Head of caudate nucleus (tissue), 42 donors: Measurements from ENCODE around the gene ATP1B3.
A peak's percentile ranks its signal among the peaks of the same experiment; 100 is the strongest.
"Not testable (repeated sequence)": the region's sequence is repeated elsewhere in the genome, so short reads cannot be mapped to it uniquely, and the experiment has no call there.

ENCODE experiments used
- DNase-seq, 42 donors: peaks; one replicate each; pipeline versions ENCODE4 v3.0.0 to v3.0.0-alpha.2; 2020 to 2021; ENCODE audit warnings: mixed read lengths in 7 of 42
- intact Hi-C: fragments of 100-400 bp; cut with DNase I; formaldehyde crosslinking; loops from one replicate; pipeline ENCODE4 v1.15.0; 2022

ATP1B3 gene

DNA sequence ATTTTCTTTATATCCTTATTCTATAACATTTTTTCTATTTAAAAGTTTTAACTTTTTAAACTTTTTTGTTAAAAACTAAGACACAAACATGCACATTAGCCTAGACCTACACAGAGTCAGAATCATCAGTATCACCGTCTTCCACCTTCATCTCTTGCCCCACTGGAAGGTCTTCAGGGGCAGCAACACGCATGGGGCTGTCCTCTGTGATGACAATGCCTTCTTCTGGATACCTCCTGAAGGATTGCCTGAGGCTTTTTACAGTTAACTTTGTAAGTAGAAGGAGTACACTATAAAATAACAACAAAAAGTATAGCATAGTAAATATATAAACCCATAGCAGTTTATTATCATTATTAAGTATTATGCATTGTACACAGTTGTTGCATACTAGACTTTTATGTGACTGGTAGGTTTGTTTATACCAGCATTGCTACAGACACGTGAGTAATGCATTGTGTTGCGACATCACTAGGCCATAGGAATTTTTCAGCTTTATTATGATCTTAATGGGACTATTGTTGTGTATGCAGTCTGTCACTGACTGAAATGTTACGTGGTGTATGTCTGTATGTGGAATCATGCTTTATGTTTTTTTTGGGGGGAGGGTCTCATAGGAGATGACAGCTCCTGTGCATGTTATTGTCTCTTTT, 18.2 kb downstream of the ATP1B3 start:
- DNase-seq, result no peak

DNA sequence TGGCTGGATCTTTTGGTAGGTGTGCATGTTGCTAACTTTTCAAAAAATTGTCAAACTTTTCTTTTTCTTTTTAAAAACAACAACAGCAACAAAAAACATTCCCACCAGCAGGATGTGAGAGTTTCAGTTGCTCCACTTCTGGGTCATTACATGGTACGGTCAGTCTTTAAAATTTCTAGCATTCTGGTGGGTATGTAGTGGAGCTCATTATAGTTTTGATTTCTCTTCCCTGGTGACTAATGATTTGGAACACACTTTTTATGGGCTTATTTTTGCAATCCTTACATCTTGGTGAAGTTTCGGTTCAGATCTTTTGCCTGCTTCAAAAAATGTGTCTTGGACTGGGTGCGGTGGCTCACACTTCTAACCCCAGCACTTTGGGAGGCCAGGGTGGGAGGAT, 19.3 kb downstream of the ATP1B3 start:
- no peak for DNase-seq
- intact Hi-C loops, result no loop called here

More for the DNA sequence above, 18.2 kb downstream of the ATP1B3 start:
- intact Hi-C loops, result no loop called here

DNA sequence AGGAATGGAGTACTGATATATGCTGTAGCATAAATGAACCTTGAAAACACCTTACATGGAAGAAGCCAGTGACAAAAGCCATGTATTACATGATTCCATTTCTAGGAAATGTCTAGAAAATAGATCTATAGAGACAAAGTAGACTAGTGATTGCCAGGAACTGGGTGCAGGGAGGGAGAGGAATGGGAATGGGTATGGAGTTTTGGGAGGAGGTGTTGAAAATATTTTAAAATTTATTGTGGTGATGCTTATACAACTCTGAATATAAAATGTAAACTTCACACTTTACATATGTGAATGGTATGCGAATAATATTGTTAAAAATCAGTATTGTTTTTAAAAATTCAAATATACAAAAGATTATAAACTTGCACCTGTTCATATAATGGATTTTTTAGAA, 22.5 kb downstream of the ATP1B3 start:
- intact Hi-C loops, result no loop called here
- no peak for DNase-seq

DNA sequence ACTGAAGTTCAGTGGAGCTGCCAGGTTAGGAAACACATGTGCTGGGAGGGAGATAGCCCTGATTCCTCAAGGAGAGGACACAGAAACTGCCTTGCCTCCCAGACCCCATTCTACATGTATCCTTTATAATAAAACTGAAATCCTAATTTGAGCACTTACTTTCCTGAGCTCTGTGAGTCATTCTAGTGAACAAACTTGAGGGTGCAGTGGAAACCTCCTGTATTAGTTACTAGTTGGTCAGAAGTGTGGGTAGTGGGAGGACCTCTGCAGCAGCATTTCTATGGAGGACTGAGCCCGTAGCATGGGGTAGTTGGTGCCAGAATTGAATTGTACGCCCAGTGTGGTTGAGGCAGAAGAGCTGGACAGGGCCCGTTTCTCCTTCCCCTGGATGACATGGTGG, 23.9 kb downstream of the ATP1B3 start:
- DNase-seq, result no peak
- intact Hi-C loops, result no loop called here

DNA sequence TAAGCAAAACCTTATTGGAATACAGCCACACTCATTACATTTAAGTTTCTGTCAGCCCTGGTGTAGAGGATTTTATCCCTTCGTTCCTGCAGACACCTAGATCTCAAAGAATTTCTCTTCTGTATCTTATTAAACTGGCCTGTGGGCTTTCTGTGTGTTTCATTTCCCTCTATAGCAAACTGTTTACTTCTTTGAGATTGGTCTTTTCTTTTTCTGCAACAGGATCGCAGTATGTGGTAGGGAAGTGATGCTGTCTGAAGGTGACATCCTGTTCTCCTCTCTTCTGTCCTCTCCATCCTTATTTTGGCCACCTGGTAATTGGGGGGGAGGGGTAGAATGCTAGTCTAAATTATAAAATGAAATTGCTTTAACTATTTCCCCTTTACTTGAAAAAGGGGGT, 25.5 kb downstream of the ATP1B3 start:
- intact Hi-C loops, result no loop called here
- no peak for DNase-seq

DNA sequence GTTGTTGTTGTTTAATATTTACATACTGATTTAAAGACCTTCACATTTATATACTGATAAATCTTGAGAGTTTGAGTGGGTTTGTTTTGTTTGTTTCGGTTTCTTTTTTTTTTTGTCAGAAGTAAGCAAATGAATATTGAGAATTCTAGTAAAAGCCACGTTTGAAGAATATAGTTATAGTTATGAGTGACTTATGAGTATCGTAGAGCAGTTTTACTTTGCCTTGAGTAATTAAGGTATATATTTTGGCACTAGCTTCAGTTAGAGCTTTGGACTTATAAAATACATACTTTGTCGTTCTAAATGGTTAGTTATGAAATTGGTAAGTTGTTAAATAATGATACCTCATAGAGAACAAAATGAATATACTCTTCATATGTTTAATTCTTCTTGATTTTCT, 27.8 kb downstream of the ATP1B3 start:
- intact Hi-C loops, result no loop called here
- DNase-seq, result no peak

DNA sequence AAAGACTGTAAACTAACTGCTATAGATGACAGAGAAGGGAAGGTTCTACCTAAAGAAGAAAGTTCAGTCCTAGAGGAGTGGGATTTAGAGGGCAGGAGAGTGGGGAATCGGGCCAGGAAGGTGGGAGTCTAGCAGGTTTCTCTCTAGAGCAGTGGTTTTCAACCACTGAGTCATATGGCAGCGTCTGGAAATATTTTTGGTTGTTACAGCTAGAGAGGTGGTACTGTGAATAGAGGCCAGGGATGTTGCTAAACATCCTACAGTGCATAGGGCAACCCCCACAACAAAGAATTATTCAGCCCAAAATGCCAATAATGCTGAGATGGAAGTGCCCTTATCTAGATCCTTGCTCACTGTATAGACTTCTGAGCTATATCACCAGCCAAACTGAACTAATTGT, 28.7 kb downstream of the ATP1B3 start:
- intact Hi-C loops, result no loop called here

DNA sequence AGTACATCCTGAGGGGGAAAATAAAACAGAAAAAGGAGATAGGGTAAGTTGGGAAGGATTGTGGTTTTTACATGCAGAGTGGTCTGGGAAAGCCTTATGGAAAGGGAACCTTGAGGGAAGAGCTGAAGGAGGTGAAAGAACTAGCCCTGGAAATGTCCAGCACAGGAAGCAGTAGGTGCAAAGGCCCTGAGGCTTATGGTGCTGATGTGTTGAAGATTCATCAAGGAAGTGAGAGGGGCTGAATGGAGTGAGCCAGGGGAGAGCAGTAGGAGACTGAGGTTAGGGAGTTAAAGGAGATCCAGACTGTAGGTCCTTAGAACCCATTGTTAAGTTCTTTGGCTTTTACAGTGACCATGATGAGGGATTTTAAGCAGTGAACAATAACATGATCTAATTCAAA, 33.0 kb downstream of the ATP1B3 start:
- DNase-seq, result no peak
- intact Hi-C loops, result no loop called here

More for the DNA sequence above, 28.7 kb downstream of the ATP1B3 start:
- DNase-seq, result no peak

DNA sequence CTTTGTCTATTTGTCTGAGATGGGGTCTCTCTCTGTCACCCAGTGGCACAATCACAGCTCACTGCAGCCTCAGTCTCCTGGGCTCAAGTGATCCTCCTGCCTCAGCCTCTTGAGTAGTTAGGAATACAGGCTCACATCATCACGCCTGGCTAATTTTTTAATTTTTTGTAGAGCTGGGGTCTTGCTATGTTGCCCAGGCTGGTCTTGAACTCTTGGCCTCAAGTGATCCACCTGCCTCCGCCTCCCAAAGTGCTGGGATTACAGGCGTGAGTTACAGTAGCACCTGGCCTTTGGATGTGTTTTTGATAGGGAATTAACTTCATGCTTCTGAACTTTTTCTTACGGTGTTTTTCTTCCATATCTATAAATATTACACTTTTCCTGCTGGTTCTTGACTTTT, 33.5 kb downstream of the ATP1B3 start:
- intact Hi-C loops, DNase-seq: not testable (repeated sequence)

DNA sequence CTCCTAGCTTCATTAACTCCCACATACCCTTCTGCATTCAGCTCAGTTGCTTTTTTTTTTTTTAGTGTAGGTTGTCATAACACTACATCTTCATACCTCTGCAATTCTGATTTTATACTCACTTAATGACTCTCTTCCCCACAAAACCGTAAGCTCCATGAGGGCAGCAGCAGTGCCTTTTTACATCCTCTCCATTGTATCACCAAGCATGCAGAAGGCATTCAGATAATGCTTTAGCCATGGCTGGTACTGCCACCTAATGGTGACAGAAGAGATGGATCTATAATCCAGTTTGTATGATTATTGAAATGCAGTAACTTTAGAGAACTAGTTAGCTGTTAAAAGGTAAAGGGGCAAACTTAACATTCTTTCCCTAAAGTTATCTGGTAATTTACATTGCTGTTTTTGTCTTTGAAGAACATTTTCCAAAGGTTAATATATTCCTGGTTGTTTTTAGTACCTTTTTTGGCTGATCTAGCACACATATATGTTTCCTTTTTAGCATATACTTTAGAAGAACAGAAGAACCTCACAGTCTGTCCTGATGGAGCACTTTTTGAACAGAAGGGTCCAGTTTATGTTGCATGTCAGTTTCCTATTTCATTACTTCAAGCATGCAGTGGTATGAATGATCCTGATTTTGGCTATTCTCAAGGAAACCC, 36.8 kb downstream of the ATP1B3 start:
- intact Hi-C loops, result no loop called here
- DNase-seq, result peak in 7 of 42 donors; percentile 10 to 51 (median 20)

DNA sequence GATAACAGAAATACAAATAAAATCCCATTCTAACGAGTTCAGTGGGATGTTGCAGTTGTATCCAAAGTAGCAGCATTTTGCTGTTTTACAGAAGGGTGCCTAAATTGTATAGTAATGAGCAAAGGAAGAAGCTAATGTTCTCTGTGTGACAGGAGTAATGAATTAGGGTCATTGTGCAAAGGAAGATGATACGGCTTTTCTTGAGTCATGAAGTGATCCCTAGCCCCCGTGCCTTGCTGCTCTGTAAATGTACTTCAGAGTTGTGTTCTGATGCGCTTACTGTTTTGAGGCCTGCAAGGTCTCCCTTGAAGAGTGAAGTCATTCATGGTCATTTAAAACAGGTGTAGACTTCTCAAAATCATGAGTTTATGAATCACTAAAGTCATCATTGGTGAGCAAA, 37.9 kb downstream of the ATP1B3 start:
- DNase-seq, result no peak
- intact Hi-C loops, result no loop called here

DNA sequence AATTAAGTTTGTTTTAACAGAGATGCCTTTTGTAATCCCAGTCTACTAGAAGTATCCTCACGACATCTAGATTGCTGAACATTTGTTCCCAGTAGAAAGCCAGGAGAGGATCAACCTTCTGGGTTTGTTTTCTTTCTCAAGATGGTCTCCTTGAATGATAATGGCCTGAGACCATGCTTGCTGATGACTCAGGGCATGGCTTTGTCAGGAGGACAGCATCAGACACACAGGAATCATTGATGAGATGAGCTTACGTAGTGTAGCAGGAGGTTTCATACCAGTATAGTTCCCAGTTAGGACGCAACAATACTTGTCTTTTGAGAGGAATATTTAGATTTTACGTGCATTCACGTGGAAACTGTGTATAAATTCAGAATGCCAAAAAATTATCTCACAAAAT, 38.6 kb downstream of the ATP1B3 start:
- intact Hi-C loops, result no loop called here
- DNase-seq, result no peak

DNA sequence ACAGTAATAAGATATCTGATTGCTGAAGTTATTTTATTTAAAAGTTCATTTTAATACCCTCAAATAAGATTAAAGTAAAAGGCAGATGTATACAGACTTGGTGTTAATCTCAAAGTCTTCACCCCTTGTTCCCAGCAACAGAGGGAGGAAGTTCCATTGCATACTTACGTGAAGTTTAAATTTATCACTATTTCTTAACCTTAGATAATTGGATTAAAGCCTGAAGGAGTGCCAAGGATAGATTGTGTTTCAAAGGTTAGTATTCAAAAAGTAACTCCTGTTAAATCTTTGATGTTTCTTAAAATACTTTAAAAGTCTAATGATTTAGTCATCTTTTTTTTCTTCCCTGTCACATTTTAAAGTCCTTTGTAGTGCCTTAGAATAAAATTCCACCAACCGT, 39.3 kb downstream of the ATP1B3 start:
- intact Hi-C loops, result no loop called here
- no peak for DNase-seq

DNA sequence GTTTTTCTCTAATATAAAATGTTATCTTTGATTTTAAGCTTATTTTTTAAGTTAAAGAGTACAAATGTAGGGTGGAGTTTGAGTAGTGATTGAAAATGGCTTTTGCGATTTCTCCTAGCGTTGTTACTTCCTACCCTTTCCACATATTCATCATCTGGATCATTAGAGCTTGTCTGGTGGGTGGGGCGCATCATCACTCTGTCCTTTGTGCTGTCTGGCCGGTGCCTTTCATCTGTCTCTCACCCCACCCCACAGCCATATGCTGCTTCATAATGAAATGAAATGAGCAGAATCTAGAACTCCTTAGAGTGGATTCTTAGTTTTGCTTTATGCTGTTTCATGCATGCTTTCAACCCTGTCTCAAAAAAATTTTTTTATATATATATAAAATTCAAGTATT, 44.3 kb downstream of the ATP1B3 start:
- intact Hi-C loops, result no loop called here
- DNase-seq, result no peak

DNA sequence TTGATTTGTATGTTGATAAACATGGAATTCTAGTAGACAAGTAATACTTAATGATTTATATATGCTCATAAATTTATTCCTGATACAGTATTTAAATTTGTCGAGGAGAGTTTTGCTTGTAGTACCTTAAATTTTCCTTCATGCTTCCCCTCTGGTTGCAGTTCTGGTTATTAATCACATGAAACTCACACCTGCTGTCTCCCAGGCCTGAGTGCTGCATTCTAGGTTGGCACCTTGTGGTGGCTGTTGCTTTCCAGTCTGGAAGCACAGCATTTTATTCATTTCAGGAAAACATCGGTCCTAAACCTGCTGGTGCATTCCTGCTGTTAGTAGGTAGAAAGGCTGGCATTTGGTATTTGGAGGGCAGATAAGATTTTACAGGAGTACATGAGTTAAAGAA, 44.9 kb downstream of the ATP1B3 start:
- intact Hi-C loops, result no loop called here
- DNase-seq, result no peak

DNA sequence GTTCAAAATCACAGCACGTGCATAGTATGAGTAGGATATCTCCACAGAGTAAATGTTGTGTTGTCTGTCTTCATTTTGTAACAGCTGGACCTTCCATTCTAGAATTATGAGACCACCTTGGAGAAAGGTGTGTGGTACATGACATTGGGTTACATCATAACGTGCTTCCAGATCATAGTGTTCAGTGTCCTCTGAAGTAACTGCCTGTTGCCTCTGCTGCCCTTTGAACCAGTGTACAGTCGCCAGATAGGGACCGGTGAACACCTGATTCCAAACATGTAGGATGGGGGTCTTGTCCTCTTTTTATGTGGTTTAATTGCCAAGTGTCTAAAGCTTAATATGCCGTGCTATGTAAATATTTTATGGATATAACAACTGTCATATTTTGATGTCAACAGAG, 49.2 kb downstream of the ATP1B3 start:
- DNase-seq, result peak in 3 of 42 donors; percentile 1 to 14 (median 5)
- intact Hi-C loops, result not testable (repeated sequence)

DNA sequence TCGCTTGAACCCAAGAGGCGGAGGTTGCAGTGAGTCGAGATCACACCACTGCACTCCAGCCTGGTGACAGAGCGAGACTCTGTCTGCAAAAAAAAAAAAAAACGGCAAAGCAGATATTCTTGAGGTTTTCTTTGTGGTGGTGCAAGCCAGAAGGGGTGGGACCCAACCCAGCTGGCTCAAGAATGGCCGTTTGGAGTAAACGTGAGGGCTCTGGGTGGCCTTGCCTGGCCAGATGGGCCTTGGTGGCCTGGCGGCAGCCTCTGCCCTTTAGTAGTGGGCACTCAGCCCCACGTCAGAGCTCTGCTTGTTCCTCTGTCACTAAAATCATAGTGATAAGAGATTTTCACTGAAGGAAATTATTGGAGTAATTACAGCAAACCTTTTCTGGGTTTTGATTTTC, 50.5 kb downstream of the ATP1B3 start:
- intact Hi-C loops, result no loop called here
- DNase-seq, result peak in 1 of 42 donors; percentile 2

DNA sequence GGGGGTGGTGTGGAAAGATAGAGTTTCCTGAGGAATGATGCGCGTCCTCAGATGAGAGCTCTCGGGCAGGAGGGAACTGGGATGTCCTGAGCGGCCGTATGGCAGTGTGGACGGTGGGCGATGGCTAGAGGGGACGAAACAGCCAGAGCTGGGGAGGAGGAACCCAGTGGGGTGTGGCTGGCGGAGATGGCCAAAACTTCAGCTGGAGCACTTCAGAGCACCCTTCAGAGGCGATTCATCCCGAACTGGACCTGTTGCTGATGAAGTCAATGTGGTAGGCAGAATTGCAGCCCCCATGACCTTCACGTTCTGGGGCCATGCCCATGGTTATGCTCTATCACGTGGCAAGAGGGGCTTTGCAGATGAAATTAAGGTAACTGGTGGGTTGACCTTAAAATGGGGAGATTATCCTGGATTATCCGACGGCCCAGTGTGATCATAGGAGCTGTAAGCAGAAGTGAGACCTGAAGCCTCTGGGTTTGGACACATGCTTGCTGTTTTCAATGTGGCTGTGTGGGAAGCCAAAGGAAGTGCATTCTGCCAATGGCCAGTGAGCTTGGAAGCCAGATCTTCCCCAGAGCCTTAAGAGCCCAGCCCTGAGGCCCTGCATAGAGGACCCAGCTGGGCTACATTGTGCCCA, 52.3 kb downstream of the ATP1B3 start:
- intact Hi-C loops, result no loop called here
- peak in 2 of 42 donors; percentile 6 to 19 for DNase-seq

DNA sequence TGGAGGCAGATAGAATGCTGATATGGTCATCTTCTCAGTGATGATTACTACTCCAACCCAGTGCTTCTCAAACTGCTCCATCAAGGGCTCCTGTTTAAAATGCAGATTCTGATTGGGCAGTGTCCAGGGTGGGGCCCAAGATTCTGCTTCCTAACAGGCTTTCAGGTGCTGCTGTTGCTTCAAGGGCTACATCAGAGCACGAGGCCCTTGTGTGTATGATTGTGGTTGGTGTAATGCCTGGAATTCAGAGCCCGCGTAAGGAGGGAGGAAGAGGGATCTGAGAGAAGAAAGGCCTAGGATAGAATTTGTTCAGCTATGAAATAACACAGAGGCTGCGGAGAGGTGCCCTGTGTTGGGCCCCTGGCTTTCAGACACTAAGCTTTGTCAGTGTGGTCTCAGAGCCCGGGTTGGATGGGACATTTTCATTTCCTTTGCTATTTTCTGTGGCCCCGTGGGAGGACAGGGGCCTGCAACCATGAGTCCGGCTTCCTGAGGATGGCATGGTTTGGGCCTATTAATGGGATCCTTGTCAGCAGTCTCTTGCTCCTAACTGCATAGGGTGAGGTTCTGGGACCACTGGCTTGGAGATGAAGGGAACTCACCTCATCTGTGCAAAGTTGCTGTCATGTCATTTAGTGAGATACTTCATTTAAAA, 53.0 kb downstream of the ATP1B3 start:
- DNase-seq, result peak in 2 of 42 donors; percentile 0 to 4
- intact Hi-C loops, result no loop called here

DNA sequence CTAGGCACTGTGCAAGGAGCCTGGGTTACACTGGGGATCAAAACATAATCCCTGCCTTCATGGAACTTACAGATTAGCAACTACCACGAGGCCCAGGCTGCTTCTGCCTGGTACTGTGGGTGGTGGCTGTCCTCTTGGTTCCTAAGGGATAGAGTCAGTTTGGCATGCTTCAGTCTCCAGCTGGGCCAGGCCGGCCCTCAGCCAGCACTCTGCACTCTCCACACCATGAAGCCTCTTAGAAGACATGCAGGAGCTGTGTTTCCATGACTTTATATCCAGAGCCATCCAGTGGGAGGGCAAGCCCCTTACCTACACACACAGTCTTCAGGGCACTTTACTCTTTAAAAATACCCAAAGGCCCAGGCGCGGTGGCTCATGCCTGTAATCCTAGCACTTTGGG, 54.4 kb downstream of the ATP1B3 start:
- intact Hi-C loops, result no loop called here
- peak in 1 of 42 donors; percentile 0 for DNase-seq
